Left forelimb (tissue), 1 donor: ENCODE measurements around the gene FNDC10.
"Not testable (repeated sequence)": the region's sequence is repeated elsewhere in the genome, so short reads cannot be mapped to it uniquely, and the experiment has no call there.

Experiments
- DNase-seq: peaks from one replicate; pipeline ENCODE4 v3.0.0-alpha.2; 2018; ENCODE audit warnings: low spot score

FNDC10 gene

GRCh38 chr1:1567152-1567875 lies 32.6 kb downstream of the FNDC10 start:
- DNase-seq = no peak

GRCh38 chr1:1565340-1565739 lies 34.6 kb downstream of the FNDC10 start:
- DNase-seq = no peak

DNA sequence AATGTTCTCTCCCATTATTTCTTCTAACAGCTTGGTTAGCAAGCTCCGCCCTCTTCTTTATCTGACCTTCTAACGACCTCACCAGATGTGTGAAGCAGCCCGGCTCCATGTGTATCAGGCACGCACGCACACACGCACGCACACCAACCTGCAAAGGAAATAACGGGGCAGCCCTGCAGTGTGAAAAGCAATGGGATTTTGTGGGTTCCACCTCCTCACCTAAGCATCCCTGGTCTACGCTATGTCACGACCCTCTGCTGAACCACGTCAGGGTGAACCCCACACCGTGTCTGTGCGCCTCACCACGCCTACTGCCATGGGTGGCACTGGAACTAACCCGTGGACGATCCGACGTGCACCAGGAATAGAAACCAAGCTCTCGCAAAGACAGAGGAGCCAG lies 35.7 kb downstream of the FNDC10 start:
- no peak for DNase-seq

DNA sequence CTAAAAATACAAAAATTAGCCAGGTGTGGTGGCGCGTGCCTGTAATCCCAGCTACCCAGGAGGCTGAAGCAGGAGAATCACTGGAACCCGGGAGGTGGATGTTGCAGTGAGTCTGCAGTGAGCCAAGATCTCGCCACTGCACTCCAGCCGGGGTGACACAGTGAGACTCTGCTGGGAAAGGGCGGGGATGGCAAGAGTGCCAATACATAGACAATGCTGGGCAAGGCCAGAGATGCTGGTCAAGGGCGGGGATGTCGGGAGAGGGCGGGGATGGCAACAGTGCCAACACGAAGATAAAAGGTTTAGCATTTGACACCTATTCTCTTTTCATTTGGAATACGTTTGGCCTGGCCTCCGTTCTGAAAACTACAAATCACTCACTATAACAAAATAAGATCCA lies 36.2 kb downstream of the FNDC10 start:
- no peak for DNase-seq

GRCh38 chr1:1562556-1563195 lies 37.3 kb downstream of the FNDC10 start:
- no peak for DNase-seq

DNA sequence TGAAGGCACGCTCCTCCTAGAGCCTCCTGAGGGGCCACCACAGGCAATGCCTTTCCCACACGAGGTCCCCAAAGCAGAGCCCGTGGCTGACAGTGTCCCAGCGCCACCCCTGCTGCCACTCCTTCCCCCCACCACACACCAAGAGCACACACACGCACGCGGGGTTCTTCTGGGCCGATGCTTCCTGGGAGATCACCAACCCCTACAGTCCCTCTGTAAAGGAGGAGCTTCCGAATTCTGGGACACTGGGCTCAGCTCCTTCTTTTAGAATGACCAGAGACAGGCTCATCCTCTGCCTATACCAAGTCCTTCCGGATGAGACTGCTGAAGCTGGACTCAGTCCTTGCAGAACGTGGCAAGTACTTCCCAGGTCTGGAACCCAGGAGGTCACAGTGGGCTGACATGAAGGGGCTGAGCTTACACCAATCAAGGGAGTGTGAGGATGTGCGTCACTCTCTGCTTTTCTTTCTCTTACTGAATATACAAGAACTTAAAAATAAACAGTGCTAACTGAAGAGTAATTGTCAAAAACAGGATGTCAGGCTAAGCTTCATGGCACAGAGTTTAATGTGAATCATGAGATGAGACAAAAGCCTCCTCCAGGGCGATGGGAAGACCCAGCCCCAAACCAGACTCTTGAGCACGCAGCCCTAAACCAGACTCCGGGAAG lies 38.0 kb downstream of the FNDC10 start:
- DNase-seq = no peak

- no peak for DNase-seq
Measured at GRCh38 chr1:1560178-1560577, 39.8 kb downstream of the FNDC10 start.

GRCh38 chr1:1559066-1559465 lies 40.9 kb downstream of the FNDC10 start:
- no peak for DNase-seq

DNA sequence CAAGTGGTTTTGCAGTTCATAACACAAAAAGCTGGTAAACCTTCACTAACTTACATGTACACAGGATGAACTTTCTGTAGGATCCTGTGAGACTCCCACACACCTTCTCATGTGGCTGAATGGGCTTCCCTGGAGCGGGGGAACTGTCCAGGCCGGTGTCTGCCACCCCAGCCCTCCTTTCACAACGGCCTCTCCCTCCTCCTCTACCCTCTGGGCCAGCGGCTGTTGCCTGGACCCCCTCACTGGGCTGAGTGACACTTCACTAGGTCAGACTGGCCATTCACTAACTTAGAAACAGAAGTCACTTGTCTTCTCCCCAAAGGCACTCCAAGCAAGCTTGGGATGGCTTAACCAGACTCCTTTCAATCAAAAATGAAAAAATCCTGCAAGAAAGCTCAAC lies 41.3 kb downstream of the FNDC10 start:
- no peak for DNase-seq

DNA sequence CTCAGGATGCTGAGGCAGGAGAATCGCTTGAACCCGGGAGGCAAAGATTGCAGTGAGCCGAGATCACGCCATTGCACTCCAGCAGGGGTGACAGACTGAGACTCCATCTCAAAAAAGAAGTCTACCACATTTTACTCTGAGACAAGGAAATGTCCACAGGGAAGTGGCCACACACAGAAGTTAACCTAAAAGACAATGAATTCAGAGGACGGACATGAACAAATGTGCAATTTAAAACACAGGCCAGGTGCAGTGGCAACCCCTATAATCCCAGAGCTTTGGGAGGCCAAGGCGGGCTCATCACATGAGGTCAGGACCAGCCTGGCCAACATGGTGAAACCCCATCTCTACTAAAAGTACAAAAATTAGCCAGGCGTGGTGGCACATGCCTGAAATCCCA lies 42.2 kb downstream of the FNDC10 start:
- DNase-seq = not testable (repeated sequence)

- not testable (repeated sequence) for DNase-seq
Measured at GRCh38 chr1:1556961-1557360, 43.0 kb downstream of the FNDC10 start.

GRCh38 chr1:1556505-1556904 lies 43.4 kb downstream of the FNDC10 start:
- DNase-seq = no peak

GRCh38 chr1:1554926-1555915 lies 44.7 kb downstream of the FNDC10 start:
- no peak for DNase-seq

GRCh38 chr1:1554550-1554925 lies 45.4 kb downstream of the FNDC10 start:
- DNase-seq = no peak

- no peak for DNase-seq
Measured at GRCh38 chr1:1553821-1554494, 46.0 kb downstream of the FNDC10 start.

DNA sequence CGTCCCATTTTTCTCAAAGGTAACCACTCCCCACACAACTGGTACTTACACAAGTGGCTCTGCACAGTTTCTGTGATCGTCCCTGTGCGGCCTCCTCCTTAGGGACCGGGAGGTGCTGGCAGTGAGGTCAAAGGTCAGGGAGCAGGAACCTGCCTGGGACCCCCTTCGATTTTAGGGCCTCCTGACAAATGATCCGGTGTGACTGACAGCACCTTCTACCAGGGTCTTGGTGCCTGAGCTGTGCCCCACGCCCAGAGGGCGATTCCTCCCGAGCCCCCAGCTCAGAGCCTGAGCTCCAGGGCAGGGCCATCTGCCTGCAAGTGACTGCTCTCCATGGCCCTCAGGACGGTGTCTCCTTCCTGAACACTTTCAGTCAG lies 47.7 kb downstream of the FNDC10 start:
- DNase-seq = no peak

- no peak for DNase-seq
Measured at GRCh38 chr1:1551524-1552262, 48.2 kb downstream of the FNDC10 start.

DNA sequence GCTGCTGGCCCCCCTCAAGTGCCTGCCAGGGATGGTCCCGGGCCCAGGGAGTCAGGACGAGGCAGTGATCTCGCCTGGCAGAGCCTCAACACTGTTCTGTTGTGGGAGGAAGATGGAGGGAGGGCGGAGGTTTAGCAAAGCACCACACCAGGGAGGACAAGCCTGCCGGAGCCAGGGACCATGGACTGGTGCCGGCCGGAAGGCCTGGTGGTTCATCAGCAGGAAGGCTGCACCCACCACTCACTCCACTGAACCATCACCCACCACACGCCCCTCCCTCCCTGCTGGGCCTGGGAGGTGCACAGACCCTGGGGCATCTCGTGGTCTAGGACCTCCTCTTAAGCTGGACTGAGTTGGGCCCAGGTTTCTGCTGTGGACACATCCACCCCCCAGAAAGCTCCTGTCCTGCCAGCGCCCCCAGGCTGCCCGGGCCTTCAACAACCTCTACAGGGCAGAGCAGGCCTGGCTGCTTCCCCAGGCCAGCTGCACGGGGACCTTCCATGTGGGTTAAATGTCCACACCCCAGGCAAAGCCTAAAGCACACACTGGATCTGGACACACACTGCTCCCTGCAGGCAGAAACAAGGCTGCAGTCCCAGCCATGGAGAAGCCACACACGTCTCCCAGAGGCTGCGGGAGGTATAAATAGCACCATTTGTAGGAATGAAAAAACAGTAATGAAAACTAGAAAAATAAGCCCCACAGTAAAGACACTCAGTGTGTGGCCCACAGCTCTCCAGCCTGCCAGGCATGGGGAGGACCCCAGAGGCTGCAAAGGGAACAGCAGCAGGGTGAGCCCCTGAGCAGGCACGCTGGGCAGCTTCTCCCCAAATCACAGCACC lies 49.1 kb downstream of the FNDC10 start:
- DNase-seq = no peak

- no peak for DNase-seq
Measured at GRCh38 chr1:1550087-1550486, 49.8 kb downstream of the FNDC10 start.

- DNase-seq = no peak
Measured at GRCh38 chr1:1548591-1548990, 51.3 kb downstream of the FNDC10 start.
